Measurements from ENCODE around the gene USP36.

GRCh38 chr17:78766743-78767294 lies 73.8 kb downstream of the USP36 start:
- no peak for TF ChIP-seq CTCF (IDR thresholded peaks at IDR 0.05)
- TF ChIP-seq POLR2A (IDR thresholded peaks at IDR 0.05) = no peak

Data from prostate gland (tissue), 2 donors.